Limb (tissue), 2 donors: ENCODE results near the gene LSG1.
"Not testable (repeated sequence)": the region's sequence is repeated elsewhere in the genome, so short reads cannot be mapped to it uniquely, and the experiment has no call there.

ENCODE experiments used
- DNase-seq, 2 donors: peaks; one replicate each; pipeline ENCODE4 v3.0.0-alpha.2; 2016; ENCODE audit errors: extremely low spot score in 2 of 2

LSG1 gene

DNA sequence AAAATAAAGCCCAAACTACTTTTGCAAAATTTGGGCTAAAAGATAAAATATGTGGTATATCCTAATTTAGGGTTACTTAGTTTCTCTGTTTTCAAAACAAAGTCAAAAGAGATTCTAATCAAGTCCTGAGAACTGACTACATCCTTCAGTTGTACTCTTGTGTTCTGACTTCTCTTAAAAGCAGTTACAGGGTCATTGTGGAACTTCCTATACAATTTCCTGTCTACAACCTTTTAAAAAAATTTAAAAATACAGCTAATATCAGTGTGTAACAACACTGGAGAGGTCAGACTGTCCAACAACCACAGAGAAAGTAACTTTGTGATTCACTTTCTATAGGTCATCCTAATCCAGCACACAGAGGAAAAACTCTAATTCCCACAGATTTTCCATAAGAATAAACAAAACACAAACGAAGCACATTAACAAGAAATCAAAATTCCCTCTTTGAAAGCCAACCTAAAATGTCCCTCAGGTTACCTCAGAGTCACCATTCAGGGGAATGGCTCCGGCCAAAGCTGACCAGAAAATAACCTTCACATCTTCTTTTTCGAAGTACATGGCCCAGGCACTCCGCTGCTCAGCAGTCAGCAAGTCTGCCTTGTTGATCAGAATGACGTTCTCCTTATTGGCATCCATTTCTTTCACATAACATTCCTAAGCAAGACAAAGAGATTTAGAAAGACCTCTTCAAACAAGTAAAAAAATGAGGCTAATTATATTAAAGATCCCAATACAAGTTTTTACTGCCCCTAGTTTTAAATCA lies 13.3 kb downstream of the LSG1 start:
- DNase-seq = no peak

DNA sequence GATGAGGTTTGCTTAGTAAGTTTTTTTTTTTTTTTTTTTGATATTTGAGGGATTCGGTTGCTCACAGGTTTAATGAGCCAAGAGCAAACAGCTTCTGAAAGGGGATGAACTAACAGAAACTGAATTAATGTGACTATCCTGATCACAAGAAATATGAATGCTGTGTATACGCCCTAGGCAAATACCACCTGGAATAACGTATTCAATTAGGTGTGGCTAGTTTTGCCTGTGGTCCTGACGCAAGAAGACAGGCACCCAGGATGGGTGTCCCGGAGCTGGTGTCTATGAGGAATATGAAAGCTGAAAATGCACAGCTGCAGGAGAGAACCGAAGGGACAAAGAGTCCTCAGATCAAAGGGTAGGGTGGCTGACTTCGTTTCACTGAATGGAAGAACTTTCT lies 14.6 kb downstream of the LSG1 start:
- DNase-seq = no peak

DNA sequence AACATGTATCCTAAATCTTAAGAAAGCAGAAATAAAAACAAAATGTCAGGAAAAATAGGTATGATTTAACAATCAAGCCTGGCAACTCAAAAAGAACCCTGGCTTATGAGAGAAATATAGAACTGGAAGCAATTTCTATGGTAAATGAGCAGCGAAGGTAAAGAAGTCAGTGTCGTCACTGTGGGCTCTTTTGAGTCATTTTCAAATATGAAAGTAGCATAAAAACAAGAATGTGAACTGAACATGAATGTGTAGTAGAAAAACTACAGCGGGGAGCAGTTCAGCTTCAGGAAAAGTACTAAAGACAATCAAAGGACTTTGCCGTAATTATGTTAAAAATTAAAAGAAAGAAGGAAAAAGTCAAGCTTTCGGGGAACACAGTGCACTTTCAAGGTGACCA lies 17.5 kb downstream of the LSG1 start:
- DNase-seq = no peak

DNA sequence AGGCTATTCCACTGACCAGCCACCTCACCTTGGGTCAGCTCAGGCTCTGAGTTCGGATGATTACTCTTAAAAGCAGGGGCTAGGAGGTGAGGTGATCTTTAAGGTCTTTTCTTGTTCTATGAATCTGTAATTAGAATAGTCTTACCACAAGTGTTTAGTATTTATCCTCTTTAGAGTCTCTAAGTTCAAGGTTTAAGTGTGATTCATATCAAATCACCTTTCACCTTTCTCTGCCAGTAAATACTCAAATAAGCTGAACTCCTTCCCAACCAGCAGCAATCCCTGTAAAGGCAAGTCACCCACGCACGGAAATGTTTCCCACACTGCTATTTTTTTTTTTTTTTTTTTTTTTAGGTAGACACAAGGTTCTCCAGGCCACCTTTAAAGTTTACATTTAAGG lies 24.2 kb downstream of the LSG1 start:
- no peak for DNase-seq

DNA sequence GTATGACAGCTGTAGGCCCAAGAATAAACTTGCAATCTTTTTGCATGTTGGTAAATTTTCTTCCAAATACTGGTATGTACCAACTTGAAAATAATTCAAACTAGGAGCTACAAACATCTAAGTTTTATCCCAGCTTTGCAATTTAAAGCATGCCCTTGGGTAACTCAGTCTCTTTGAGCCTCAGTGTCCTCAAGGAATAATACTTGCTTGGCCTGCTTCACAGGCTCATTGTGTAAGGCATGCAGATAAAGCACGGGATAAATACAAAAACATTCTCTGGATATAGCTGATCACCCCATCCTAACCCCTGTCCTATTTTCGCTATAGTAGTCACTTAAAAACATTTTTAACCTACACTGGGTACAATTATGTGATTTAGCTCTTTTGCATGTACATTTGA lies 29.2 kb downstream of the LSG1 start:
- DNase-seq = no peak

DNA sequence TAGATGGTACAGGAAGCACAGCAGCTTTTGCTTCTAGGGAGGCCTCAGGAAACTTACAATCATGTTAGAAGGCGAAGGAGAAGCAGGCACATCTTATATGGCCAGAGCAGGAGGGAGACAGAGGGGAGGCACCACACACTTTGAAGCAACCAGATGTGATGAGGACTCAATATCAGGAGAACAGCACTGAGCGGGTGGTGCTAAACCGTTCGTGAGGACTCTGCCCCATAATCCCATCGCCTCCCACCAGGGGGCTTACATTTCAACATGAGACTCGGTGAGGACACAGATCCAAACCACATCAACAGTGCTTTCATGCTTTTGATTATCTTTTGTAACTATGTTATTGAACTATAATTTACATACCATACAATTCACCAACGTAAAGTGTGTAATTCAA lies 31.2 kb downstream of the LSG1 start:
- DNase-seq = no peak

DNA sequence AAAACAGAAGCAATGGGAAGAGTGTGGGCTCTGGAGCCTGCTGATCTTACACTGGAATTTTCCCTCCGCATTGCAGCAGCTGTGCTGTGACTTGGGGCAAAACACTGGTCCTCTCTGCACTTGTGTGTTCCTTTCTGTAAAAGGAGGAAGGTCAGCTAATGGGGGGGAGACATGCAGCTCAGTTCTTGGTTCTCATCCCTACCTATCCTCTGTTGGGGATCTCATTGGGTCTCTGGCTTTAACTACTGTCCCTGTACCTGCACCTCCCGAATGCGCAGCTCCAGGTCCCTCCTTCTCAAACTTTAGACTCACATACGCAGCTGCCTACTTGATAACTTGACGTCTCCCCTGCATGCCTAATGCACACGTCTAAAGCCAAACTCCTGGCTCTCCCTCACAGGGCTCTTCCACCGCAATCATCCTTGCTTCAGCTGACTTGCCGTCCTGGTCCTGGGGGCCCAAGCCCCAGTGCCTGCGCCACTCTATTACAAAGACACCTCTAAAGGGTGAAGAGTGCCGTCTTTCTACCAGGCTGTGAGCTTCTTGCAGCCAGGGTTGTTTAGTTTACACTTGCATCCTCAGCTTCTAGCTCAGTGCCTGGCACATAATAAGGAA lies 32.9 kb downstream of the LSG1 start:
- DNase-seq = no peak

DNA sequence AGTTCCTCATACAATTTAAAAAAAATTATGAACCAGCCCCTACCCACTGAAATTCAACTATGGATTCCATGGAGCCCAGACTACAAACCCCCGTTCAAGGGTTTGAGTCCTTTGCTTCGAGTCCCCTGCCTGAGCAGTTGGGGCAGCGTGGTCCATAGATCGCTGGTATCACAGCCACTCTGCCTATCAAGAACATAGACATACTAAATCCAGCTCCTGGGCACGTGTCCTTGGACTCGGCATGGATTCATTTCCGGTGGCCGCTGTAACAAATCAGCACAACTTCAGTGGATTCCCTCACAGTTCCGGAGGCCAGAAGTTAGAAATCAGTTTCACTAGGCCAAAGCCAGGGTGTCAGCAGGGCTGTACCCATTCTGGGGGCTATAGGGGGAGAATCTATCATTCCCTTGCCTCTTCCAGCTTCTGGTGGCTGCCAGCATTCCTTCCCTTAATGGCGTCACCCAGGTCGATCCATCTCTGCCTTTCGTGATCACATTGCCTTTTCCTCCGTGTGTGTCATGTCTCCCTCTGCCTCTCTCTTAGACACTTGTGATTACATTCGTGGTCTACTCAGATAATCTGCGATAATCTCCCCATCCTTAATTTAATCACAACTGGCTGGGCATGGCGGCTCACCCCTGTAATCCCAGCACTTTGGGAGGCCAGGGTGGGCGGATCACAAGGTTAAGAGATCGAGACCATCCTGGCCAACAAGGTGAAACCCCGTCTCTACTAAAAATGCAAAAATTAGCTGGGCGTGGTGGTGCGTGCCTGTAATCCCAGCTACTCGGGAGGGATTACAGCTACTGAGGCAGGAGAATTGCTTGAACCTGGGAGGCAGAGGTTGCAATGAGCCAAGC lies 34.2 kb downstream of the LSG1 start:
- DNase-seq = no peak

DNA sequence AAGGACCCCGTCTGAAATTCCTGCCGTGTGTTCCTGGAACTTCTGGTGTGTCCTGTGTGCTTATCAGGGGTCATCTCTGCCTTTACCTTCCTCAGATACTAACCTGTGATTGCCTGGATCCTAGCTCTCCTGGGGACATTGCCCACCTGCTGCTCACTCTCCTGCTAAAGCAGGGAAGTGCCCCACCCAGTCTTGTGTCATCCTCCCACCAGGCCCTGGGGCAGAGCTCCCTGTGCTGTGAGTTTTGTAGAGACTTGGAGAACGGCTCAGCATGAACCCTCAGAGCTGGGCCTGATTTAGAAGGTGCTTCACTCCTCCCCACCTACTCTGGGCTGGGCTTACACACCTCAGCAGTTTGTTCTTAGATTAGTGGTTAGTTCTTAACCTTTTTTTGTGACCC lies 34.9 kb downstream of the LSG1 start:
- DNase-seq = no peak

DNA sequence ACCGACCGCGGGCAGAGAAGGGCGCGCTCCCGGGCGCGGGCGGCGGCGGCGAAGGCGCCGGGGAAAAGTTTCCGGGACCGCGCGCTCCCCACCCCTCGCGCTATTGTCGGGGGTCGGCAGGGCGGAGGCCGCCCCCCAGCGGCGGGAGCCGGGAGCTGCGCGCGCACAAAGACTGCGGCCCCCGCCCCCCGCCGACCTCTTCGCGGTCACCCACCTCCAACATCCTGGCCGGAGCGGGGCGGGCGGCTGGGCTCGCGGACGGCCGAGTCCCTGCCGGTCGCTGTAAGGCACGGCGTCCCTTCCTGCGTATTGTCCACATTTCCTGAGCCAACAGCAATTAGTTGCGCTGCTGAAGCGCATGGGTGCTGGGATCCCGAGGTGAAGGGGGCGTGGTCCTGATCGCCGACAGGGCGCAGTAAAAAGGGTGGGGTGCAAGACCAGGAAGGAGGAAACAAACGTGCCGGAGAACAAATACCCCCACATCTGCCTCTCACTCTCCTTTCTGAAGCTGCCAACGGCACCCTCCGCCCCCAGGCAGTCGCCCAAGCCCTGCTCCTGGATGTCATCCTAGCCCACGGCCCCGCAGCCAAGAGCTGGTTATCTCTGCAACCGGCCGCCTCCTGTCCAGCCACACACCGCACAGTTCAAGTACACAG lies 38.5 kb downstream of the LSG1 start, which contains the start of gene TMEM44:
TSS of gene TMEM44 (minus strand) at position 71 of the 656 bp plus-strand sequence. CDS start 204 bp downstream, outside the sequence.
- DNase-seq = peak; percentile 71 to 88

DNA sequence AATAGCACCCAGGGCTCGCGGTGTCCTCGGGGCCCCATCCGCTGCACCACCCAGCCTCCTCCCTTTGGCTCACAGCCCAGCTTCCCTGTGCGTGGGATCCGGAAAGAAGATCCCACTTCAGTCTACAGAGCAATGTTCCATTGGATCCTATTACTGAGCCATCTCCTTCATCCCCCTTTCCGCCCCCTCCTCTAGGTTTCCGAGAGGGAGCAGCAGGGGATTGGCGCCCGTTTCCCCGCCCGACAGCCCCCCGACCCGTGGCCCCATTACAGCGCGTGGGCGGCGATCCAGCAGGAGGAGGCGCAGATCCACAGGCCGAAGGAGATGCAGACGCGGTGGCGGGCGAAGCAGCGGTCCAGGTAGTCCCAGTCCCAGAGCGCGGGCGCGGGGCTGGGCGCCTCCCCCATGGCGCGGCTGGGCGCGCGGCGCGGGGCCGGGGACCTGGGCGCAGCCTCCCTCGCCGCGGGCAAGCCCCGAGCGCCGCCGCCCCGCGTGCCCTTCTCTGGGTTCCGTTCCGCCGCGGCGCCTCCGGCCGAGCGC lies 39.1 kb downstream of the LSG1 start:
- DNase-seq = peak; percentile 47 to 80

DNA sequence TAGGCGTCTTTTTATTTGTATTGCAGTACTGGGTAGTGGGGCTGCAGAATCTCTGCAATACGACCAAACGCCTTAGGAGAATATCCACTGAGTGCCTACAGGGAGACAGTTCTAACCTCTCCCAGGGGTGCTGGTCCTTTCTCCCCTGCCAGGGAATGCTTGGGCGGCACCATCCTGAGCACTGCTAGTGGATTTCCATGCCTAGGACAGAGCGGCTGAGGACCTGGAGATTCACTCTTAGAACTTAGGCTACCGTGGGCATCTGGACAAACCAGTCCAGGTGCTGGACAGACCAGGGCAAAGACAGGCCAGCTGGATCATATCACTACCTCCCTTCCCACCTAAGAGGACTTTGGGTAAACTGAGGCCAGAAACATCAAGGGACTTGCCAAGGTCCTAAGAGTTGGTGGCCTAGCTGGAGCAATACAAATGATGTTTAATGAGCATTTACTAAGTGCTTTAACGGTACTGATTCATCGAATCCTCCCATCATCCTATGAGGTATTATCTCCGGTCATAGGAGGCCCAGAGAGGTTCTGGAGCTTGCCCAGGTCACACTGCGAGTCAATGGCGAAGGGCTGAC lies 39.7 kb downstream of the LSG1 start:
- DNase-seq = no peak

DNA sequence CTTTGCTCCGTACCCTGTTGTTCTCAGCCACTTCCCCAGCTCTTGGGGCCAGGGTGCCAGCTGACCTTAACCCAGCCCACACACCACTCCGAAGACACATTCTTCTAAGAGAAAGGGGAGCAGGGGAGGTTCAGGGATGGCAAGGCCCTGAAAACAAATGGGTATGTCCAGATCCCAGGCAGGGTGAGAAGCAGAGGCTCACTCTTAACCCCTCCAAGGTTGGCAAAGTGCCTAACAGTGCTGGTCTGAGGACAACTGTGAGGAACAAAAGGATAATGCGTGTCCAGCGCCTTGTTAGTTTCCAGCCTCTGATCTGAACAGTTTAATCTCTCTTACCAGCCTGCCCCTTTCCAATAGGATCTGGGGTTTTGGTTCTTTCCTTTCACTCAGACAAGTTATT lies 40.3 kb downstream of the LSG1 start:
- no peak for DNase-seq

DNA sequence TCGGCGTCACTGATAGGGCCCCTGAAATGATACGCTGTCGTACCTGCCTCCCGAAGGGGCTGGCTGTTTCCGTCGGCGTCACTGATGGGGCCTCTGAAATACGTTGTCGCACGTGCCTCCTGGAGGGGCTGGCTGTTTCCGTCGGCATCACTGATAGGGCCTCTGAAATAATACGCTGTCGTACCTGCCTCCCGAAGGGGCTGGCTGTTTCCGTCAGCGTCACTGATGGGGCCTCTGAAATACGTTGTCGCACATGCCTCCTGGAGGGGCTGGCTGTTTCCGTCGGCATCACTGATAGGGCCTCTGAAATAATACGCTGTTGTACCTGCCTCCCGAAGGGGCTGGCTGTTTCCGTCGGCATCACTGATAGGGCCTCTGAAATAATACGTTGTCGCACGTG lies 41.3 kb downstream of the LSG1 start:
- DNase-seq = not testable (repeated sequence)

DNA sequence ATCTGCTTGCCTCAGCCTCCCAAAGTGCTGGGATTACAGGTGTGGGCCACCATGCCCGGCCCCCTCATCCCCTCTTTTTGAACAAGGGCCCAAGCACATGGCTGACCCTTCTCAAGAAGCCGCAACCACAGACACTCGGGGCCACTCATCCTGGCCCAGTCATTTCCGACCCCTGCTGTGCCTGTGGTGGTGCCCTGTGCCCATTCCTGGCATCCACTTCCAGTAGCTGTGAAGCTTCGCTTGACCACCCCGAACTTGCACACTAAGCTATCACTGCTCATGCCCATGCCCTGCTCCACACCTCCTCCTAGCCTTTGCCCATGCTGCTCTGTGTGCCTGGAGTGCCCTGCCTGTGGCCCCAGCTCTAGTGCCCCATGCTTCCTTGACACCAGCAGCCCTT lies 47.0 kb downstream of the LSG1 start:
- DNase-seq = no peak

DNA sequence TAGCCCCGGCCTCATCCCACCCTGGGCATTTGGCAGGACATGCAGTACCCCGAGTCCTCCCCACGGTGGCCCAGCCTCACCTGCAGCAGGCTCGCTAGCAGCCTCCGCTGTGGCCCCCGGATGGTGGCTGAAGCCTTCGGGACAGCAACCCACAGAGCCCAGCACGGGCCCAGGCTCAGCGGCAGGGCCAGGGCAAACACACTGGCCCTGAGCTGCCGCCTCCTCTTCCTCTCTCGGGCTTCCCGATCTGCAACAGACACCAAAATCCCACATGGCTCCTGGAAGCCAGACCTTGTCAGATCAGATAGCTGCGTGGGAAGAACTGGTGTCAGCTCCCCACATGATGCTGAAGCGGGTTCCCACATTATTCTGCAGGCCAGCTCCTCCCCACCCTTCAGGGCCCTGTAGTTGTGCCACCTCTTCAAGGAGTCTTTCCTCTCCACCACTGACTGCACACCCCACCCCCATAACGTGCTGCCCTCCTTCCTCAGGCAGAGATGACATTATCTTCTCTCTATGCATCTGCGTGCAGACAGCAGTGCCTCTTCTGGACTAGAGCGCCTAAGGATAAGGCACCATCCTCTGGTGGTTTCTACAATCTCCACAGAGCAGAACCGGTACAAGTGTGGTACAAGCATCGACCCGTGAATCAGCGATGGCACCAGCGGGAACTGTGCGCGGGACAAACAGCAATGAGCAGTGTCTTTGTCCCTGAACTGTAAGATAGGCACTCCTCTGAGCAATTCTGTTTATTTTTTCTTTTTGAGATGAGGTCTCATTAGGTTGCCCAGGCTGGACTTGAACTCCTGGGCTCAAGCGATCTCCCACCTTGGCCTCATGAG lies 48.3 kb downstream of the LSG1 start:
- no peak for DNase-seq

DNA sequence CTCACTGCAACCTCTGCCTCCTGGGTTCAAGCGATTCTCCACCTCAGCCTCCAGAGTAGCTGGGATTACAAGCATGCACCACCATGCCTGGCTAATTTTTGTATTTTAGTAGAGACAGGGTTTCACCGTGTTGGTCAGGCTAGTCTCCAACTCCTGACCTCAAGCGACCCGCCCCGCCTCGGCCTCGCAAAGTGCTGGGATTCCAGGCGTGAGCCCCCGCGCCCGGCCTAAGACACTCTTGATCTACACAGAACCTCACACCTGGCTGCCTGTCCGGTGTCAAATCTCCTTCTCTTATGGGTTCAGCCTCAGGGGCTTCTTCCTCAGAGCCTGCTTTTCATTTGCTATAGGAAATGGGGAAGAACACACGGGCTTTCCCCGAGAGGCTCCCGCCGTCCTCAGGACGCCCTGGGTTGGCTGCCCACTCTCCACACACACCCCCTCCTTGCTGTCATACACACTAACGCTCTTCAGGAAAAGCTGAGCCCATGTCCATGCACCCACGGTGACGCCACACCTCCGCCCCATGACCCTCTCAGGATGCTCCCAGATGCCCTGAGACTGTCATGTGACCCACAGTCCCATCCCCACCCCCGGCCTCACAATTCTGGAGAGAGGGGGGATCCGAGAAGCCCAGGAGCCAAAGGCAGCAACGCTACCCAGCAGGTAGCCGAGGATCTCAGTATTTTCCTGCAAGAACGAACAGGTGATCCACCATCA lies 49.2 kb downstream of the LSG1 start:
- DNase-seq = no peak

DNA sequence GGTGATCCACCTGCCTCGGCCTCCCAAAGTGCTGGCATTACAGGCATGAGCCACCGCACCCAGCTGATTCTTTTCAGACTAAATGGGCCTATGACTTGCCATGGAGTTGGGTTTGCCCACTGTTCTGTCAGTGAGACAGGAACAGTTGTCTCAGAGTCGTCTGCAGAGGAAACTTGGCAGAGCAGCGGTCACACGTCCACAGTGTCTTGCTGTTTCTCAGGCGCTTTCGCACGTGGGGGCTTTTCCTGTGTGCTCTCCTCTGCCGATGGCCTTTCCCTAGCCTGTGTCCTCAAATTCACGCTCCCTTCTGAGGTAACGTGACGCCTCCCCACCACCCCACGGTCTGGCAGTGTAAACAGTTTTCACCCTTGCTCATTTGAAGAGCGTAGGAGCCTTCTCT lies 50.0 kb downstream of the LSG1 start:
- no peak for DNase-seq

DNA sequence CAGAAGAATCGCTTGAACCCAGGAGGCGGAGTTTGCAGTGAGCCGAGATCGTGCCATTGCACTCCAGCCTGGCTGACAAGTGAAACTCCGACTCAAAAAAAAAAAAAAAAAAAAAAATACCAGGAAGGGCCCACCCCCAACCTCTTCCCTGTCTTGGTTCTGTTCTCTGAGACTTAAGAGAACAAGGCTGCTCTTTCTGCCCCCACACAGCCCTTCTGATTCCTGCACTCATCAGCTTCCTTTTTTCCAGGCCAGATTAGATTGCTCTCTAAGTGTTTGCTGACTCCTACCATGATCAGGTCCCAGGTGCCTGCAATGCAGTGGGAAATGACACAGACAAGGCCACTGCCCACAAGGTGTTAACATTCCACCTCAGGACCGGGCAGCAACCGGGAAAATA lies 51.8 kb downstream of the LSG1 start:
- DNase-seq = no peak

DNA sequence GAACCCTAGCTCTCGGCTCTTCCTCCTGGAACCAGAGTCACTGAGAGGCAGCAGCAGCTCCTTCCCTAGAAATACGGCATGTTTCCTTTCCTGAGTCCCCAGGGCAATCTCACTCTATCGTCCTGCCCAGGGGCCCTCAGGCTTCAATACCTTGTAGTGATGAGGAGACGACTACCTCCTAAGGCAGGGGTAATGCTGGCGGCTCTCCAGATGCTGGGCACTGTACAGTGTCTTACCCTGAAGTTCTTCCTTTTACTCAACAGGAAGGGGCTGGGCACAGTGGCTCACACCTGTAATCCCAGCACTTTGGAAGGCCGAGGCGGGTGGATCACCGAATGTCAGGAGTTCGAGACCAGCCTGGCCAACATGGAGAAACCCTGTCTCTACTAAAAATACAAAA lies 52.2 kb downstream of the LSG1 start:
- DNase-seq = no peak
